ENCODE data around the gene KDM2A. TPM values are rescaled to one million over a fixed set of nuclear protein-coding genes. Genes with fewer than 3 reads are reported as not detected.

KDM2A gene
- total RNA-seq, 1 donor from 2014 or later: 78.1 TPM

GRCh38 chr11:67286621-67287333 lies 167.7 kb downstream of the KDM2A start:
- no peak for DNase-seq

GRCh38 chr11:67287355-67288197 lies 168.5 kb downstream of the KDM2A start:
- no peak for DNase-seq

- peak; percentile 74 for DNase-seq
Observed at GRCh38 chr11:67288198-67288451, 169.1 kb downstream of the KDM2A start.

GRCh38 chr11:67288452-67289225 lies 169.6 kb downstream of the KDM2A start:
- peak; percentile 80 for DNase-seq

- no peak for DNase-seq
Observed at GRCh38 chr11:67289226-67289650, 170.2 kb downstream of the KDM2A start, which contains the start of gene ANKRD13D. Gene ANKRD13D (plus strand): TSS chr11:67289303. CDS start chr11:67289461, 158 bp downstream.

GRCh38 chr11:67289651-67290479 lies 170.8 kb downstream of the KDM2A start:
- DNase-seq: no peak

GRCh38 chr11:67290801-67291200 lies 171.7 kb downstream of the KDM2A start:
- no peak for DNase-seq

GRCh38 chr11:67291481-67292381 lies 172.7 kb downstream of the KDM2A start:
- no peak for DNase-seq

GRCh38 chr11:67292671-67293070 lies 173.6 kb downstream of the KDM2A start:
- no peak for DNase-seq

GRCh38 chr11:67293090-67293489 lies 174.0 kb downstream of the KDM2A start:
- DNase-seq: no peak

GRCh38 chr11:67295846-67296245 lies 176.8 kb downstream of the KDM2A start:
- no peak for DNase-seq

- no peak for DNase-seq
Observed at GRCh38 chr11:67298786-67299185, 179.7 kb downstream of the KDM2A start.

- DNase-seq: no peak
Observed at GRCh38 chr11:67299471-67300191, 180.6 kb downstream of the KDM2A start.

- DNase-seq: no peak
Observed at GRCh38 chr11:67300256-67300755, 181.2 kb downstream of the KDM2A start.

- no peak for DNase-seq
Observed at GRCh38 chr11:67300756-67301312, 181.8 kb downstream of the KDM2A start.

GRCh38 chr11:67301313-67301921 lies 182.4 kb downstream of the KDM2A start:
- no peak for DNase-seq

- peak; percentile 57 for DNase-seq
Observed at GRCh38 chr11:67301951-67302516, 183.0 kb downstream of the KDM2A start.

GRCh38 chr11:67302571-67303131 lies 183.6 kb downstream of the KDM2A start:
- no peak for DNase-seq
